IMR-90 (cell line): ENCODE results near the gene IGF2.

ENCODE experiments used
- CEBPB ChIP-seq: IDR thresholded peaks from 2 replicates; pipeline ENCODE4 v1.6.1; 2012; ENCODE audit warnings: low read depth, low read length, improper control_type of control experiment
- POLR2A ChIP-seq: IDR thresholded peaks from 2 replicates; pipeline ENCODE4 v1.6.1; 2012; ENCODE audit warnings: mild to moderate bottlenecking, low read depth, low read length
- RAD21 ChIP-seq: IDR thresholded peaks from 2 replicates; pipeline ENCODE4 v1.6.1; 2012; ENCODE audit warnings: low read length, improper control_type of control experiment
- RCOR1 ChIP-seq: IDR thresholded peaks from 2 replicates; pipeline ENCODE4 v1.6.1; 2012; ENCODE audit warnings: mild to moderate bottlenecking, low read length, improper control_type of control experiment; ENCODE audit not compliant: insufficient replicate concordance
- SMC3 ChIP-seq: fragments of 150-350 bp; IDR thresholded peaks from 2 replicates; pipeline ENCODE4 v1.6.1; 2016; ENCODE audit warnings: low read depth, mild to moderate bottlenecking, antibody characterized with exemption, low read length, moderate library complexity
- USF2 ChIP-seq: fragments of 150-350 bp; IDR thresholded peaks from 2 replicates; pipeline ENCODE4 v1.6.1; 2017; ENCODE audit warnings: mild to moderate bottlenecking, antibody characterized with exemption, low read length, low read depth
- TF ChIP-seq, protein P1 (sequence below): conservative IDR thresholded peaks from 2 replicates; pipeline ENCODE4 v1.5.1; 2012; ENCODE audit warnings: mild to moderate bottlenecking, low read depth, low read length, improper control_type of control experiment

GRCh38 chr11:2176389-2176900, 37.3 kb upstream of the IGF2 start:
- no peak for TF ChIP-seq RCOR1
- TF ChIP-seq CEBPB = no peak
- no peak for TF ChIP-seq USF2
- TF ChIP-seq, protein P1, sequence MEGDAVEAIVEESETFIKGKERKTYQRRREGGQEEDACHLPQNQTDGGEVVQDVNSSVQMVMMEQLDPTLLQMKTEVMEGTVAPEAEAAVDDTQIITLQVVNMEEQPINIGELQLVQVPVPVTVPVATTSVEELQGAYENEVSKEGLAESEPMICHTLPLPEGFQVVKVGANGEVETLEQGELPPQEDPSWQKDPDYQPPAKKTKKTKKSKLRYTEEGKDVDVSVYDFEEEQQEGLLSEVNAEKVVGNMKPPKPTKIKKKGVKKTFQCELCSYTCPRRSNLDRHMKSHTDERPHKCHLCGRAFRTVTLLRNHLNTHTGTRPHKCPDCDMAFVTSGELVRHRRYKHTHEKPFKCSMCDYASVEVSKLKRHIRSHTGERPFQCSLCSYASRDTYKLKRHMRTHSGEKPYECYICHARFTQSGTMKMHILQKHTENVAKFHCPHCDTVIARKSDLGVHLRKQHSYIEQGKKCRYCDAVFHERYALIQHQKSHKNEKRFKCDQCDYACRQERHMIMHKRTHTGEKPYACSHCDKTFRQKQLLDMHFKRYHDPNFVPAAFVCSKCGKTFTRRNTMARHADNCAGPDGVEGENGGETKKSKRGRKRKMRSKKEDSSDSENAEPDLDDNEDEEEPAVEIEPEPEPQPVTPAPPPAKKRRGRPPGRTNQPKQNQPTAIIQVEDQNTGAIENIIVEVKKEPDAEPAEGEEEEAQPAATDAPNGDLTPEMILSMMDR = no peak
- TF ChIP-seq POLR2A = no peak
- no peak for TF ChIP-seq SMC3
- no peak for TF ChIP-seq RAD21
